Measurements from ENCODE around the gene LRRC74A.
A peak's percentile ranks its signal among the peaks of the same experiment; 100 is the strongest.

The LRRC74A gene

DNA sequence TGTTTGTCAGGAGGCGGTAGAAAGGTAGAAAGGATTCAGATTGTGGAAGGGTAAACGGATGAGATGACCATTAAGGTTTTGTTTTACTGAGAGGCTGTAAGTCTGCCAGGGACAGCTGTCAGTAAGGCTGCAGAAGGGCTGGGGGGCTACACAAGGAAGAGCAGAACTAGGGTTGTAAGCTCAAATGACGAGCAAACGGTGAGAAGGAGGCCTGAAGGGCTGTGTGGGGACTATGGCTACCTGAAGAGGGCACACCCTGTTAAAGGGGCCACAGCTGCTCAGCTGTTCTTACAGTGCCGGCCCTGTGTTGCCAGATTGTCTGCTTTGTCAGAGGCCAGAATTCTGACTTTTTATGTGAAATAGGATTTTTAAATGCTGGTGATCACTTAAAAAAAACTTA lies 45.8 kb upstream of the LRRC74A start:
- DNase-seq (ENCODE audit: low spot score) = no peak
- in situ Hi-C loops (cut with MboI; ENCODE audit: low pct_unique_long_range_greater_than_20kb, low sequenced_read_pairs, unreplicated experiment) = no loop called here
- TF ChIP-seq, protein P1, sequence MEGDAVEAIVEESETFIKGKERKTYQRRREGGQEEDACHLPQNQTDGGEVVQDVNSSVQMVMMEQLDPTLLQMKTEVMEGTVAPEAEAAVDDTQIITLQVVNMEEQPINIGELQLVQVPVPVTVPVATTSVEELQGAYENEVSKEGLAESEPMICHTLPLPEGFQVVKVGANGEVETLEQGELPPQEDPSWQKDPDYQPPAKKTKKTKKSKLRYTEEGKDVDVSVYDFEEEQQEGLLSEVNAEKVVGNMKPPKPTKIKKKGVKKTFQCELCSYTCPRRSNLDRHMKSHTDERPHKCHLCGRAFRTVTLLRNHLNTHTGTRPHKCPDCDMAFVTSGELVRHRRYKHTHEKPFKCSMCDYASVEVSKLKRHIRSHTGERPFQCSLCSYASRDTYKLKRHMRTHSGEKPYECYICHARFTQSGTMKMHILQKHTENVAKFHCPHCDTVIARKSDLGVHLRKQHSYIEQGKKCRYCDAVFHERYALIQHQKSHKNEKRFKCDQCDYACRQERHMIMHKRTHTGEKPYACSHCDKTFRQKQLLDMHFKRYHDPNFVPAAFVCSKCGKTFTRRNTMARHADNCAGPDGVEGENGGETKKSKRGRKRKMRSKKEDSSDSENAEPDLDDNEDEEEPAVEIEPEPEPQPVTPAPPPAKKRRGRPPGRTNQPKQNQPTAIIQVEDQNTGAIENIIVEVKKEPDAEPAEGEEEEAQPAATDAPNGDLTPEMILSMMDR (IDR thresholded peaks at IDR 0.05; ENCODE audit: extremely low read depth, insufficient read depth, missing control alignments) = no peak

GRCh38 chr14:76780875-76781647 lies 45.1 kb upstream of the LRRC74A start:
- TF ChIP-seq, protein P1 (IDR thresholded peaks at IDR 0.05; ENCODE audit: extremely low read depth, insufficient read depth, missing control alignments) = no peak
- no peak for DNase-seq (ENCODE audit: low spot score)
- in situ Hi-C loops (cut with MboI; ENCODE audit: low pct_unique_long_range_greater_than_20kb, low sequenced_read_pairs, unreplicated experiment) = no loop called here

DNA sequence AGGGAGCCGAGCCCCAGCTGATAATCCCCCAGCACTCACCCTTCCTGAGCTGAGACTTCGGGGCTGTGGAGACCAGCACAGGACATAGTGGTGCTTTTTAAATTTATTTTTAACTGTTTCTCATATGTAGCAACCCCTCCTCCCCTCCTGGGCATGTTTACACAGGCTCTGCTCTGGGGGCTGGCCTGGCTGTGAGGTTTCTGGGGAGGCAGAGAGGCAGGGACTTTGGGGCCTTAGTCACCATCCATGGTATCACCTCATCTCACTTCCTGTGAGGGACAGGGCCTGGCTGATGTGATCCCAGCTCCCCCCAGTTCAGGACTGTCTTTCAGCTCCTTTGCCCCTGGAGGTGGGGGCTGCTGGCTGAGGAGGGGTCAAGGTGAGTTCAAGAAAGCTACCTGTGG lies 44.6 kb upstream of the LRRC74A start:
- TF ChIP-seq, protein P1 (IDR thresholded peaks at IDR 0.05; ENCODE audit: extremely low read depth, insufficient read depth, missing control alignments) = no peak
- peak; percentile 42 for DNase-seq (ENCODE audit: low spot score)
- in situ Hi-C loops (cut with MboI; ENCODE audit: low pct_unique_long_range_greater_than_20kb, low sequenced_read_pairs, unreplicated experiment) = no loop called here

- in situ Hi-C loops (cut with MboI; ENCODE audit: low pct_unique_long_range_greater_than_20kb, low sequenced_read_pairs, unreplicated experiment) = no loop called here
- DNase-seq (ENCODE audit: low spot score) = no peak
- TF ChIP-seq, protein P1 (IDR thresholded peaks at IDR 0.05; ENCODE audit: extremely low read depth, insufficient read depth, missing control alignments) = no peak
Measured at GRCh38 chr14:76782115-76782884, 43.9 kb upstream of the LRRC74A start.

DNA sequence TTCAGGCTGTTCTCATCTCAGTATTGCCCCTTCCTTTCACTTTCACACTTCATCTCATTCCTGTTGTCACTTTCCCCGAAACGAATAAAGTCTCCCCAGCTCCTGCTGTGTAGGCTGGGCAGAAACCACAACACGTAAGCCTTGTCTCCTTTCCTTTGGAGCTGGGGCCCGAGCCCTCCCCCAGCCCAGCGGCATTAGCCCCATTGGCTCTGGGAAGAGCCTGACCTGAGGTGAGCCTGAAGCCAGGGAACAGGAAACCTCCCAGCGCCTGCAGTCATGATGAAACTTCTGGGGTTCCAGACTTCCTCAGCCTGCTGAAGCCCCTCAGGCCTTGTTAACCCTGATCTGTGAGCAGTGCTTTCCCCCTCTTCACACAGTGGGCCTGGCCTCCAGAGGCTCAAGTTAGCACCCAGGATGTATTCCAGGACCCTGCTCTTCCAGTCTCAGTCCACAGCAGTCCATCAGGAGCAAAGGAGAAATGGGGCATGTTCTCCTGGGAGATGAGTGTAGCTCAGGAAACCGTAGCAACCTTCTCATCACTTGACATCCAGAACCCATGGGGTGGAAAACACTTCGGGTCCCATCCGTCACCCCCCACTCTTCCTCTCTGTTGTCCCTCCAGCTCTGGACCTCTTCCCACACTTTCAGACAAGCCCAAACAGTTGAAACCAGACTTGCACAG lies 43.2 kb upstream of the LRRC74A start:
- peak; percentile 66 for DNase-seq (ENCODE audit: low spot score)
- TF ChIP-seq, protein P1 (IDR thresholded peaks at IDR 0.05; ENCODE audit: extremely low read depth, insufficient read depth, missing control alignments) = no peak
- in situ Hi-C loops (cut with MboI; ENCODE audit: low pct_unique_long_range_greater_than_20kb, low sequenced_read_pairs, unreplicated experiment) = no loop called here

- in situ Hi-C loops (cut with MboI; ENCODE audit: low pct_unique_long_range_greater_than_20kb, low sequenced_read_pairs, unreplicated experiment) = no loop called here
Measured at GRCh38 chr14:76784266-76784874, 41.8 kb upstream of the LRRC74A start.

More at GRCh38 chr14:76784266-76784874, 41.8 kb upstream of the LRRC74A start:
- TF ChIP-seq, protein P1 (IDR thresholded peaks at IDR 0.05; ENCODE audit: extremely low read depth, insufficient read depth, missing control alignments) = no peak
- no peak for DNase-seq (ENCODE audit: low spot score)

Data from GM13977 (cell line).